Measurements from ENCODE around the gene PPP4R3C. TPM values are rescaled to one million over a fixed set of nuclear protein-coding genes. Genes with fewer than 3 reads are reported as not detected.
"Not testable (repeated sequence)": the region's sequence is repeated elsewhere in the genome, so short reads cannot be mapped to it uniquely, and the experiment has no call there.

PPP4R3C gene
- total RNA-seq, 1 donor from 2014 or later, result not detected

- Mint-ChIP-seq H3K36me3 (no peaks in the 10 kb centered on the region), H3K27ac (no peak overlapping the region), H3K27me3 (ENCODE audit: low read depth) (no peaks in the 10 kb centered on the region), H3K9me3 (peaks cover 39% of the 10 kb centered on the region), H3K4me1 (no peaks in the 10 kb centered on the region), H3K4me3 (no peak overlapping the region)
- DNase-seq (ENCODE audit: low spot score in 2 of 2, unreplicated experiment in 2 of 2), result no peak
- no peak for TF ChIP-seq CTCF (IDR thresholded peaks at IDR 0.05; ENCODE audit: unreplicated experiment)
Measured at GRCh38 chrX:27446423-27446822, 16.7 kb downstream of the PPP4R3C start.

DNA sequence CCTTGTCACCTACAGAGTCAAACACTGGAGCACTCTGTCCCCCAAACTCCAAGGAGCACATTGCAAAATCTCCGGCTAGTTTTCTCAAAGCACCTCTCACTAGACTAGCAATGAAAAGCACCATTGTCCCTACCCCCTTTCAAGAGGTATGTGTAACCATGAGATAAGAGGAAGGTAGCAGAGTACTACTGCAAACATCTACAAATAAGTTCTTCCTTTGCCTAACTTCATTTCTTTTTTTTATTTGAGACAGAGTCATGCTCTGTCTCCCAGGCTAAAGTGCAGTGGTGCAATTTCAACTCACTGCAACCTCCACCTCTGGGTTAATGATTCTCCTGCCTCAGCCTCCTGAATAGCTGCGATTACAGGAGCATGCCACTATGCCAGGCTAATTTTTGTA, 17.7 kb downstream of the PPP4R3C start:
- peaks cover 35% of the 10 kb centered on the region for H3K9me3 Mint-ChIP-seq
- no peak overlapping the region for H3K4me3 Mint-ChIP-seq

GRCh38 chrX:27444093-27444908, 18.8 kb downstream of the PPP4R3C start:
- Mint-ChIP-seq H3K27me3 (ENCODE audit: low read depth) (no peaks in the 10 kb centered on the region), H3K4me3 (no peak overlapping the region), H3K36me3 (no peaks in the 10 kb centered on the region), H3K27ac (no peak overlapping the region), H3K4me1 (no peaks in the 10 kb centered on the region), H3K9me3 (peaks cover 36% of the 10 kb centered on the region)
- no peak for TF ChIP-seq CTCF (IDR thresholded peaks at IDR 0.05; ENCODE audit: unreplicated experiment)
- DNase-seq (ENCODE audit: low spot score in 2 of 2, unreplicated experiment in 2 of 2), result no peak

More for the DNA sequence above, 17.7 kb downstream of the PPP4R3C start:
- Mint-ChIP-seq H3K27me3 (ENCODE audit: low read depth) (no peaks in the 10 kb centered on the region), H3K4me1 (no peaks in the 10 kb centered on the region), H3K36me3 (no peaks in the 10 kb centered on the region), H3K27ac (no peak overlapping the region)
- no peak for TF ChIP-seq CTCF (IDR thresholded peaks at IDR 0.05; ENCODE audit: unreplicated experiment)
- no peak for DNase-seq (ENCODE audit: low spot score in 2 of 2, unreplicated experiment in 2 of 2)

DNA sequence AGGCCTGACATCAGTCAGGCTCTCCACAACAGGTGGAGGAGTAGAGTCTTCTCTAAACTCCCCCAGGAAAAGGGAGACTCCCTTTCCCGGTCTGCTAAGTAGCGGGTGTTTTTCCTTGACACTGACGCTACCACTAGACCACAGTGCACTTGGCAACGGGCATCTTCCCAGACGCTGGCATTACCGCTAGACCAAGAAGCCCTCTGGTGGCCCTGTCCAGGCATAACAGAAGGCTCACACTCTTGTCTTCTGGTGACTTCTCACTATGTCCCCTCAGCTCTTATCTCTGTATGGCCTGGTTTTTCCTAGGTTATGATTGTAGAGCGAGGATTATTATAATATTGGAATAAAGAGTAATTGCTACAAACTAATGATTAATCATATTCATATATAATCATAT, 20.7 kb downstream of the PPP4R3C start:
- peaks cover 36% of the 10 kb centered on the region for H3K9me3 Mint-ChIP-seq
- H3K27ac Mint-ChIP-seq; DNase-seq (ENCODE audit: low spot score in 2 of 2, unreplicated experiment in 2 of 2); H3K4me1 Mint-ChIP-seq; H3K27me3 Mint-ChIP-seq (ENCODE audit: low read depth); H3K36me3 Mint-ChIP-seq; H3K4me3 Mint-ChIP-seq: not testable (repeated sequence)

GRCh38 chrX:27439771-27440170, 23.4 kb downstream of the PPP4R3C start:
- Mint-ChIP-seq H3K4me1 (no peaks in the 10 kb centered on the region), H3K36me3 (no peaks in the 10 kb centered on the region)

More at GRCh38 chrX:27439771-27440170, 23.4 kb downstream of the PPP4R3C start:
- no peak for DNase-seq (ENCODE audit: low spot score in 2 of 2, unreplicated experiment in 2 of 2)
- Mint-ChIP-seq H3K27ac (no peak overlapping the region), H3K27me3 (ENCODE audit: low read depth) (no peaks in the 10 kb centered on the region), H3K9me3 (peaks cover 24% of the 10 kb centered on the region), H3K4me3 (no peak overlapping the region)
- TF ChIP-seq CTCF (IDR thresholded peaks at IDR 0.05; ENCODE audit: unreplicated experiment), result no peak
